ENCODE results near the gene PRKACG.

The PRKACG gene

DNA sequence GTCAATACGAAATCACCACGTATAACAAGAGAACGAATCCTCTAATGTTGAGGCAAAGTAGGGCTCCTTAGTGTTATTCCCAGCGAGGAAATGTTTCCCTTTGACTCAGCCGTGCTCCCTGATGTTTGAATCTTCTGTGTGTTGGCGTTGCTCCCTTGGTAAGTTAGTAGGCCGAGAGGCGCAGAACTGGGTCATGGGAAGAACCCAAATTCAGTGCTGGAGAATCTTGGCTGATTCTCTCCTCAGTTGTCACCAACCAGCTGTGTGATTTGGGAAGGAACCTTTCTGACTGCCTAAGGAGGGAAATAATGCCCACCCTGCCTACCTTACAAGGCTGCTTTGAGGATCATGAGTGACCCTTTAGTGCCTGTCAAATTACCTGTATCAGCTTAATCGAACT, 22.5 kb downstream of the PRKACG start:
- TF ChIP-seq, protein P1, sequence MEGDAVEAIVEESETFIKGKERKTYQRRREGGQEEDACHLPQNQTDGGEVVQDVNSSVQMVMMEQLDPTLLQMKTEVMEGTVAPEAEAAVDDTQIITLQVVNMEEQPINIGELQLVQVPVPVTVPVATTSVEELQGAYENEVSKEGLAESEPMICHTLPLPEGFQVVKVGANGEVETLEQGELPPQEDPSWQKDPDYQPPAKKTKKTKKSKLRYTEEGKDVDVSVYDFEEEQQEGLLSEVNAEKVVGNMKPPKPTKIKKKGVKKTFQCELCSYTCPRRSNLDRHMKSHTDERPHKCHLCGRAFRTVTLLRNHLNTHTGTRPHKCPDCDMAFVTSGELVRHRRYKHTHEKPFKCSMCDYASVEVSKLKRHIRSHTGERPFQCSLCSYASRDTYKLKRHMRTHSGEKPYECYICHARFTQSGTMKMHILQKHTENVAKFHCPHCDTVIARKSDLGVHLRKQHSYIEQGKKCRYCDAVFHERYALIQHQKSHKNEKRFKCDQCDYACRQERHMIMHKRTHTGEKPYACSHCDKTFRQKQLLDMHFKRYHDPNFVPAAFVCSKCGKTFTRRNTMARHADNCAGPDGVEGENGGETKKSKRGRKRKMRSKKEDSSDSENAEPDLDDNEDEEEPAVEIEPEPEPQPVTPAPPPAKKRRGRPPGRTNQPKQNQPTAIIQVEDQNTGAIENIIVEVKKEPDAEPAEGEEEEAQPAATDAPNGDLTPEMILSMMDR (IDR thresholded peaks at IDR 0.05), result no peak

DNA sequence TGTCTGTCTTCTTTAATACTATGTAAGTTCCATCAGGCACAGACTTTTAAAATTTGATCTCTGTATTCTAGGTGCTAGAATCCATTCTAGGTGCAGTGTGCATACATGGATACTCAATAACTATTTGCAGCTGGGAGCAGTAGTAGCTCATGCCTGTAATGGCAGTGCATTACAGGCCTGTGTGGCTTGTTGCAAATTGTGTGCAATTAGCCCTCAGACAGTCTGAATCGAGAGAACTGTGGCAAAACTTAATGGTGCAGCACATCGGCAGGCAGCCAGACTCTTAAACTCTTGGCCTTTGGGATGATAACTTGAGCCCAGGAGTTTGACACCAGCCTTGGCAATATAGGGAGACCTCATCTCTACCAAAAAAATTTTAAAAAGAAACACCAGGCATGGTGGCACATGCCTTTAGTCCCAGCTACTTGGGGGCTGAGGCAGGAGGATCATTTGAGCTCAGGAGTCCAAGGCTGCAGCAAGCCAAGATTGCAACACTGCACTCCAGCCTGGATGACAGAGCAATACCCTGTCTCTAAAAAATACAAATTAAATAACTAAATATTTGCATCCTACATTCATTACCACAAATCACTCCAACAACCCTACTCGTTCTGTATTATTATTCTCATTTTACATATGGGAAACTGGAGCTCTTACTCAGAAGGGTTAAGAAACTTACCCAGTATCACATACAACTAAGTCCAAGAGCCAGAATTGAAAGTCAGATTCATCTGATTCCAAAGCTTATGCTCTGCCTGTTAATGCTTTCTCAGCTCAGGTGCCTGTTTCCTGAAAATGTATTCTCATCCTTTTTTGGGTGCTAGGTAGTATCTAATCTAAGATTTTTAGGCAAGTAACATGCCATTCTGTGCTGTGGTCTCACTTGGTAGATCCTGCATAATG, 30.1 kb downstream of the PRKACG start:
- TF ChIP-seq, protein P1 (IDR thresholded peaks at IDR 0.05), result no peak

DNA sequence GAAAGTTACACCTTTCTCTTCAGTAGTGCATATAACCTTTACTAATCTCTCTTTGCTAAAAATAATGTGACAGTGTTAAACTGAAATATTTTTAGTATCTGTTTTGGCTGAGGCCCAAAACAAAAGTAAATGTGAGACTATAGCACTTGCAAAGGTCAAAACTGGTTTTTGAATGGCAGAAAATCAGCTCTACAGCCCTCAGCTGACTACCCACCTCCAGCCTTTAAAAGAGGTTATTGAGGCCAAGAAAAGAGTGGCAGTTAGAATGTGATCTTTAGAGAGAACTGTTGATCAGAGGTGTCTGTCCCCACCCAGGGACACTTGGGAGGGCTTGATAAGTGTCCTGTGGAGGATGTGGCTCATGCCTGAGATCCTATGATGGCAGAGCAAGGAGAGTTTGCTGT, 30.9 kb downstream of the PRKACG start:
- TF ChIP-seq, protein P1 (IDR thresholded peaks at IDR 0.05), result no peak

DNA sequence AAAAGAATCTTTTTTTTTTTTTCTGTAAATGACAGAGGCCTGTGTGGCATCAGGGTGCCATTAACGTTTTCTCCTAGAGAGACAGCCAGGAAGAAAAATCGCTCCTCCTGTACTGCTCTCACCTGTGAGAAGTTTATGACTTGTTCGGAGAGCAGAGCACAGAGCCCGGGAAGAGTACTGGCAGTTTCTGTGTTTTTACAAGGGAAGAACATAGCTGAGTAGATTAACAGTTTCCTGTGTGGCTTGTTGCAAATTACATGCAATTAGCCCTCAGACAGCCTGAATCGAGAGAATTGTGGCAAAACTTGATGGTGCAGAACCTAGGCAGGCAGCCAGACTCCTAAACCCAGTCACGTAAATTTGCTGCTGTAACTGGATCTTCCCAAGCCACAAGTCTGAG, 32.1 kb downstream of the PRKACG start:
- TF ChIP-seq, protein P1 (IDR thresholded peaks at IDR 0.05), result no peak

DNA sequence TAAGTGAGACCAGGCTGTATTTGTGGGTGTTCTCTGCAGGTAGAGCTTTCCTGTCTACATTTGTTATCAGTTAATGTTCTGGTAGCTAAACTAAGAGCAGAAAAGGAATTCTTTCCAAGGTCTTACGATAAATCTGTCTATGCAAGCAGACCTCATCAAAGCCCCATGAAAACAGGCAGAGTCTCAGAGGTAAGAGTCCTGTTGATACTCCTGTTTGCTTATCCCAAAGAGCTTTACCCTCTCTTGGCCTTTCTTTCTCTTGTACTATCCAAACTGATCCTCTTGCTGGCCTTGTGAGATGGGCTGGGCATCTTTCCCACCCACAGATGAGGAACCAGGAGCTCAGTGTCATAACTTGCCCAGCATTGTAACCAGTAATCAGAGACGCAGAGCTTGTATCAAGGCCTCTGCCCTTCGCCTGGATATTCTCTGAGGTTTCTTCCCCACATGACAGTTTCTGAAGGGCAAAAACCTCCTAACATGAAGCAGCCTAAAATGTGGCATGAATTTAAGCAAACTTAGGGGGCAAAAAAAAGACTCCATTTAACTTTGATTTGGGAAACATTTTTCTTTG, 33.5 kb downstream of the PRKACG start:
- TF ChIP-seq, protein P1 (IDR thresholded peaks at IDR 0.05), result no peak

DNA sequence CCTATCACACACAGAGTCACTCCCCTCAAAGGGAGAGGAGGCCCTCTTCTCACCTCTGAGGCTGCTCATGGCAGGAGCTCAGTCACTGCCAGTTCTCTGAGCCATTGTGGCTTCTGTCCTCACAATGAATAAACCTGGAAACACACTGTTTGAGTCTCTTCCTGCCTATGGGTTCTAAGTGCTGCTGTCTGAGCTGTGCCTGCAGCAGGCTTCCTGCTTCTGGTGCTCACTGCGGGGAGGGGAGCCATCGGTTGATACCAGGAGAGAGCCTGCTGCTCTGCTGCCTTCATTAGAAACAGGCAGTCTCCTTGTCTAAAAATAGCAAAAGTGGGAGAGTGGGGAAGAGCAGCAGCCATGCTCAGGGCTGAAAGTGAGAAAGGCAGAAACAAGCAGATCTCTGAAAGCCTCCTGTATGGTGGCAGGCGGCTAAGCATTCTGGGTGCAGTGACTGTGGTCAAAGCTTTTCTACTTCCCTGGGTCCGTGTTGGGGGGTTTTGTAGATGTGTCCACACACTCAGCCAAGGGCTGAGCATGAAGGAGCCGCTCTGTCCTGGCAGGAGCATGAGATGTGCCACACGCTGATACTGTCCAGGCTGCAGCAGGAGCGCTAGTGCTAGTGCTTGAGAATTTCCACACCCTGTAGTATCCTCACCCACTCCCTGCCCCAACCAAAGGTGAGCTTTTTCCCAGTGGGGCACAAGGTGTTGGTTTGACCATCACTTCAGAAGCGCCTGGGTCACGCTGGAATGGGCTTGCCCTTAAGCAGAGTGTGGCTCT, 34.2 kb downstream of the PRKACG start:
- TF ChIP-seq, protein P1 (IDR thresholded peaks at IDR 0.05), result no peak

DNA sequence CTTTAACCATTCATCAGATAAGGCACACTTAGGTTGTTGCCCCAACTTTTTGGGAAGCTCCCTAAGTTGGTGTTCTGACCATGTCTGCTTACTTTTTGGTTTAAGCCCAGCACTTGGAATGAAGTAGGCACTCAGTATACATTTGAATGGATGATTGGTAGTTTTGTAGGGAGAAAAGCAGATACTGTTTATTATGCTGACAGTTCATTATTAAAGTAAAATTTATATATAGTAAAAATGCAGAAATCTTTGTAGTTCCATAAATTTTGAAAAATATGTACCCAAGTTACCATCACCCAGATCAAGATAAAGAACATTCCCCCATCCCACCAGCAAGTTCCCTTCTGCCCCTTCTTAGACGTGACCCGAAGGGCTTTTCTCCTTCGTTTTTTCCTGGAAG, 35.4 kb downstream of the PRKACG start:
- TF ChIP-seq, protein P1 (IDR thresholded peaks at IDR 0.05), result no peak
